ENCODE data around the gene CCDC127.

- TF ChIP-seq RAD21 (CRISPR knock-in tag; IDR thresholded peaks at IDR 0.05) (no peak), CCAR2 (optimal IDR thresholded peaks at IDR 0.05; ENCODE audit: low read depth, low read length) (no peak), ZNF546 (CRISPR knock-in tag; conservative IDR thresholded peaks at IDR 0.05) (no peak), ZNF12 (CRISPR knock-in tag; IDR thresholded peaks at IDR 0.05) (no peak), PAF1 (CRISPR knock-in tag; IDR thresholded peaks at IDR 0.05) (no peak)
Measured at GRCh38 chr5:264338-264737, 46.4 kb upstream of the CCDC127 start.

Data from HepG2 (cell line).